Heart left ventricle (tissue), 16 donors: ENCODE measurements around the gene OR52I2. TPM values are rescaled to one million over a fixed set of nuclear protein-coding genes. Genes with fewer than 3 reads are reported as not detected.

Source experiments
- ATAC-seq, 4 donors: fragments of 200-7000 bp; cut with Tn5 transposase; one replicate each; pipeline ENCODE4 v1.9.1; 2020 to 2022; ENCODE audit warnings: moderate library complexity in 4 of 4, mild to moderate bottlenecking in 3 of 4, moderate number of reproducible peaks in 1 of 4
- DNase-seq, 5 donors: peaks; one replicate each; pipeline ENCODE4 v3.0.0-alpha.2; 2020
- H3K27ac ChIP-seq, 12 donors: fragments of 200-600 bp; sonication (generic) in 4 of 12; one replicate each; pipeline versions ENCODE4 v1.5.0 to v1.8.0; 2016 to 2022; ENCODE audit warnings: mild to moderate bottlenecking in 2 of 12
- H3K27me3 ChIP-seq, 9 donors: fragments of 200-600 bp; sonication (generic) in 2 of 9; one replicate each; pipeline versions ENCODE4 v1.5.1 to v1.8.0; 2016 to 2022; ENCODE audit warnings: mild to moderate bottlenecking in 3 of 9
- H3K36me3 ChIP-seq, 9 donors: fragments of 200-600 bp; sonication (generic) in 2 of 9; one replicate each; pipeline versions ENCODE4 v1.5.0 to v1.8.0; 2018 to 2022; ENCODE audit warnings: mild to moderate bottlenecking in 2 of 9
- H3K4me1 ChIP-seq, 12 donors: fragments of 200-600 bp; sonication (generic) in 4 of 12; one replicate each; pipeline versions ENCODE4 v1.5.0 to v1.8.0; 2016 to 2022; ENCODE audit warnings: mild to moderate bottlenecking in 3 of 12
- H3K4me3 ChIP-seq, 12 donors: fragments of 200-600 bp; sonication (generic) in 4 of 12; one replicate each; pipeline versions ENCODE4 v1.5.0 to v1.8.0; 2017 to 2022; ENCODE audit warnings: mild to moderate bottlenecking in 9 of 12, moderate library complexity in 4 of 12
- H3K9me3 ChIP-seq, 12 donors: fragments of 200-600 bp; sonication (generic) in 4 of 12; one replicate each; pipeline versions ENCODE4 v1.5.0 to v1.8.0; 2016 to 2022; ENCODE audit warnings: mild to moderate bottlenecking in 1 of 12
- POLR2A ChIP-seq, 2 donors: fragments of 450-650 bp; IDR thresholded peaks; one replicate each; pipeline ENCODE4 v1.6.1; 2017; ENCODE audit warnings: antibody characterized with exemption in 2 of 2, mild to moderate bottlenecking in 2 of 2, moderate library complexity in 2 of 2
- WGBS, 4 donors: extraction: QIAGEN DNeasy Blood & Tissue Kit in 2 of 4; methylation state at CpG; one replicate each; pipeline versions ENCODE4 v1.1.5 to v1.1.7; 2013 to 2018; 5-methylcytosine and 5-hydroxymethylcytosine counted together
- intact Hi-C, 10 donors: fragments of 100-400 bp; cut with DNase I; formaldehyde crosslinking; loops; one replicate each; pipeline versions ENCODE4 v1.11.1 to v1.14.2; 2022
- long read RNA-seq, 3 donors: library from polyadenylated mRNA; unstranded; transcript quantifications; one replicate each; pipeline ENCODE4 v2.0.0, GENCODE V29; 2020 to 2021
- polyA plus RNA-seq, 2 donors: library from polyadenylated mRNA; stranded (reverse); fragments of 200-250 nt; gene quantifications; one replicate each; pipeline ENCODE4 v1.2.3, GENCODE V29; 2013
- total RNA-seq, 9 donors: library from RNA; depleted of rRNA in 2 of 9; stranded (reverse); fragments of >200 nt in 2 of 9; fragmentation: NEBNext Ultra II Directional in 3 of 9; extraction: Animal tissue kit (Norgen Biotek cat#: 25700) in 3 of 9; gene quantifications; one replicate each; pipeline versions ENCODE4 v1.1.0 to v1.2.4, GENCODE V29; 2016 to 2023
- TF ChIP-seq, protein P1 (sequence below), 12 donors: fragments of 200-600 bp; sonication (generic) in 4 of 12; IDR thresholded peaks; one replicate each; pipeline versions ENCODE4 v1.5.0 to v1.8.0; 2018 to 2022; ENCODE audit warnings: antibody characterized with exemption in 12 of 12, mild to moderate bottlenecking in 5 of 12
- donor health status: ischemic (EF 13 %, LVEDD 7.1; RV severe dilation, severe dysfunction).
- donor health status: healthy with polysubstance abuse.
- donor health status: DM: no; HTN: yes; CAD: no.
- donor health status: DM: no; HTN: no; CAD: no.
- donor health status: ischemic (EF 25% LVEDD 6.9; RV normal size, moderate dysfunction).
- donor health status: ischemic (EF 25% LVEDD 5.7; RV mildly dilated, moderate dysfunction).
- donor health status: healthy.
- donor health status: DM: yes; HTN: yes; CAD: no.
- donor health status: ischemic (EF 35%, LVEDD 5.7; RV mildly dilated, moderate dysfunction).
- donor health status: nonischemic (EF 11% LVEDD 7.7; RV severe dilation, severe dysfunction).
- donor health status: DM: yes; HTN: yes; CAD: no.
- donor health status: PGD.
- donor health status: ischemic (EF 29% LVEDD 5.4; RV normal size, mild dysfunction).
- donor health status: nonischemic (EF 23%, LVEDD 6.1; RV moderate dilation, normal function).

The OR52I2 gene
- not detected for total RNA-seq
- polyA plus RNA-seq, result not detected
- long read RNA-seq, donor 1, result 0 reads
- long read RNA-seq, donor 2, result 0 reads
- long read RNA-seq, donor 3, result 0 reads

GRCh38 chr11:4581443-4581842 lies at the start of gene OR52I2:
TSS of gene OR52I2 (plus strand) at chr11:4581743.
- no peaks in the 10 kb centered on the region for H3K4me1 ChIP-seq
- ATAC-seq, result no peak
- no peak within 1 kb of the TSS for H3K4me3 ChIP-seq
- H3K9me3 ChIP-seq, result no peaks in the 10 kb centered on the region
- no peak within 1 kb of the TSS for H3K27ac ChIP-seq
- peaks cover 0 to 14% (median 0%) of the 10 kb centered on the region in 9 donors for H3K27me3 ChIP-seq
- H3K36me3 ChIP-seq, result no peaks in the 10 kb centered on the region
- no peak for DNase-seq
- intact Hi-C loops, result no loop called here
- TF ChIP-seq, protein P1, sequence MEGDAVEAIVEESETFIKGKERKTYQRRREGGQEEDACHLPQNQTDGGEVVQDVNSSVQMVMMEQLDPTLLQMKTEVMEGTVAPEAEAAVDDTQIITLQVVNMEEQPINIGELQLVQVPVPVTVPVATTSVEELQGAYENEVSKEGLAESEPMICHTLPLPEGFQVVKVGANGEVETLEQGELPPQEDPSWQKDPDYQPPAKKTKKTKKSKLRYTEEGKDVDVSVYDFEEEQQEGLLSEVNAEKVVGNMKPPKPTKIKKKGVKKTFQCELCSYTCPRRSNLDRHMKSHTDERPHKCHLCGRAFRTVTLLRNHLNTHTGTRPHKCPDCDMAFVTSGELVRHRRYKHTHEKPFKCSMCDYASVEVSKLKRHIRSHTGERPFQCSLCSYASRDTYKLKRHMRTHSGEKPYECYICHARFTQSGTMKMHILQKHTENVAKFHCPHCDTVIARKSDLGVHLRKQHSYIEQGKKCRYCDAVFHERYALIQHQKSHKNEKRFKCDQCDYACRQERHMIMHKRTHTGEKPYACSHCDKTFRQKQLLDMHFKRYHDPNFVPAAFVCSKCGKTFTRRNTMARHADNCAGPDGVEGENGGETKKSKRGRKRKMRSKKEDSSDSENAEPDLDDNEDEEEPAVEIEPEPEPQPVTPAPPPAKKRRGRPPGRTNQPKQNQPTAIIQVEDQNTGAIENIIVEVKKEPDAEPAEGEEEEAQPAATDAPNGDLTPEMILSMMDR (IDR thresholded peaks at IDR 0.05), result no peak
- TF ChIP-seq POLR2A (IDR thresholded peaks at IDR 0.05), result no peak

DNA sequence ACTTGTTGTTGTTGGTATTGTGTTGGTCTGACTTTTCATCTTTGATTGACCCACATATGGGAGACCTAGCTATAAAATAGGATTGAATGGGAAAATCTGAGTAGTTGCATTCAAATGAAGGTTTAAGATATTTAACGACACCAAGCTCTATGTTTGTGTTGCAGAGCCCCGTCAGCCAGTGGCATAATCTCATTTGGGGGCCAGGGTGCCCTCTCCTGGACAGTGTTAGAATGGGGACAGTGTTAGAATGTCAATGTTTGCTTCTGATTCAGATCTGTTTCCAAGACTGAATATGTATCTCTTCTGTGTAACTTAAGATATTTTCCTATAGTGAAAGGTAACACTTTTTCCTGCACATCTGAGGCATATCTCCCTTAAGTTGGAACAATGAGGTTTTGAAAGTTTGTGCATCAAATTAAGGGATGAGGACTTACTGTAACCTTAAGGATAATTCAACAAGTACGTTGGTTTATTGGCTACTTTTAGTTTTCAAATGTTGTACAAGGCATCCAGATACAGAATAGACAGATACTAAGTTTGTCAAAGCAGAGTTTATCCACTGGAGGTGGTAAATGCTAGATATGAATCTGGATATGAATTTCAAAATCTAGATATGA lies 41.8 kb upstream of the OR52I2 start:
- Histone ChIP-seq H3K27ac (no peak overlapping the region), H3K36me3 (no peaks in the 10 kb centered on the region), H3K4me3 (no peak overlapping the region), H3K4me1 (no peaks in the 10 kb centered on the region), H3K27me3 (peaks cover 0 to 8% (median 0%) of the 10 kb centered on the region in 9 donors), H3K9me3 (no peaks in the 10 kb centered on the region)
- WGBS, 4 donors, result 21 to 28% (median 24%) methylated on average over 3 of the region's 3 CpGs
- TF ChIP-seq, protein P1 (IDR thresholded peaks at IDR 0.05), result peak; percentile 49 to 80 (median 67)
- TF ChIP-seq POLR2A (IDR thresholded peaks at IDR 0.05), result no peak
- peak; percentile 47 to 81 (median 74) for ATAC-seq
- intact Hi-C loops, result loop anchor here (1.0 to 5.0 kb wide), 6 partner anchors 46 to 357 kb away; no protein-coding TSS in a partner anchor
- DNase-seq, result peak in 3 of 5 donors; percentile 22 to 64 (median 22)

DNA sequence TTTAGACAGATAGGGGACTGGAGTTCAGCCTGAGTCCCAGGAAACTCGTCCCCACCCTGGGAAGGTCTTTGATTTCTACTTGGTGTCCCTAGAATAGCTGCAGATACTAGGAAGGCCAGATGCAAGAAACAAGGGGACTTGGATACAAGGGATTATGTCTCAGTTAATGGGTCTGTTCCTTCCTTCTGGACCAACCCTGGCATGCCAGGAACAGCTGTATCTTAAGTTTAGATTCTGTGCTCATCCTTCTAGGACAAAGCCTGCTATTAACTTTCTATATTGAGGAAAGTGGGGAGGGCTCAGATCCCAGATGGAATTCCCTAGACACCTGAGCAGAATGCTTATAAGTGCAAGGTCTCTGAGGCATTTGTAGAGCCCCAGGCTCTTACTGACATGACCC lies 40.5 kb upstream of the OR52I2 start:
- TF ChIP-seq, protein P1 (IDR thresholded peaks at IDR 0.05), result no peak
- no peak for TF ChIP-seq POLR2A (IDR thresholded peaks at IDR 0.05)
- no peak overlapping the region for H3K27ac ChIP-seq
- DNase-seq (no peak), ATAC-seq (no peak)
- 0 to 44% (median 21%) methylated on average over 1 of the region's 1 CpG for WGBS, 4 donors
- H3K27me3 ChIP-seq, result peaks cover 0 to 8% (median 0%) of the 10 kb centered on the region in 9 donors
- no peaks in the 10 kb centered on the region for H3K4me1 ChIP-seq
- no peak overlapping the region for H3K4me3 ChIP-seq
- no peaks in the 10 kb centered on the region for H3K9me3 ChIP-seq
- intact Hi-C loops, result loop anchor here in 2 of 10 donors (2.0 to 5.0 kb wide), 2 partner anchors 354 to 358 kb away; no protein-coding TSS in a partner anchor
- no peaks in the 10 kb centered on the region for H3K36me3 ChIP-seq

DNA sequence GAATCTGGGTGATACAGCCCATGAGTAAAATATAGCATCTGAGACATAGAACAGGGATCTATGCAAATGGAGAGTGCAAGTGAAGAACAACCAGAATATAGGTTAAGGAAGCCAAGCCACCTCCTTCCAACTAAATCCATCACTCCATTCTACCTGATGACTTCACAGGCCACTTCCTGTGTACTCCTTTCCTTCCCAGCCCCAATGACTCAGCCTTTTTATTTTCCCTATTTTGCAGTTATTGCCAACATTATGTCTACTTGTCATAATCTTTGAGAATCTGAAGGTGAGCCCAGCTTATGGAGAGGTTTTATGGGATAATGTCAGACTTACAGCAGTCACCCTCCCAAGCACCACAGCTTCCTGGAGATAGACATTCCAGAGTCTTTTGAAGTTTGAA lies 38.0 kb upstream of the OR52I2 start:
- H3K9me3 ChIP-seq, result no peaks in the 10 kb centered on the region
- H3K4me3 ChIP-seq, result no peak overlapping the region
- DNase-seq (no peak), ATAC-seq (no peak)
- peaks cover 0 to 8% (median 0%) of the 10 kb centered on the region in 9 donors for H3K27me3 ChIP-seq
- no peak for TF ChIP-seq POLR2A (IDR thresholded peaks at IDR 0.05)
- TF ChIP-seq, protein P1 (IDR thresholded peaks at IDR 0.05), result no peak
- H3K27ac ChIP-seq, result no peak overlapping the region
- H3K4me1 ChIP-seq, result no peaks in the 10 kb centered on the region
- intact Hi-C loops, result loop anchor here in 1 of 10 donors (5.0 kb wide), 1 partner anchor 356 kb away; no protein-coding TSS in a partner anchor
- no peaks in the 10 kb centered on the region for H3K36me3 ChIP-seq
